MM.1S (cell line): ENCODE measurements around the gene VPS9D1.

ENCODE experiments used
- DNase-seq: peaks from one replicate; pipeline ENCODE4 v3.0.0-alpha.2; 2015
- H2AFZ ChIP-seq: fragments of 300-600 bp; sonication (generic); 2 replicates; pipeline ENCODE4 v1.6.0; 2016; ENCODE audit warnings: antibody characterized with exemption, low read length
- H3F3A ChIP-seq: fragments of 300-600 bp; sonication (generic); 2 replicates; pipeline ENCODE4 v1.6.1; 2016; ENCODE audit warnings: mild to moderate bottlenecking, antibody characterized with exemption, low read length, moderate library complexity, mixed read lengths; ENCODE audit not compliant: insufficient read depth
- H3K27ac ChIP-seq: fragments of 300-600 bp; sonication (generic); 2 replicates; pipeline ENCODE4 v1.5.1; 2016; ENCODE audit warnings: mild to moderate bottlenecking, low read length
- H3K27me3 ChIP-seq: fragments of 300-600 bp; sonication (generic); replicated peaks from 2 replicates; pipeline ENCODE4 v1.6.0; 2016; ENCODE audit warnings: low read length; ENCODE audit not compliant: insufficient read depth
- H3K36me3 ChIP-seq: fragments of 300-600 bp; sonication (generic); replicated peaks from 2 replicates; pipeline ENCODE4 v1.6.1; 2016; ENCODE audit warnings: mild to moderate bottlenecking, low read length, mixed read lengths; ENCODE audit not compliant: insufficient read depth
- H3K4me1 ChIP-seq: fragments of 300-600 bp; sonication (generic); 2 replicates; pipeline ENCODE4 v1.6.1; 2016; ENCODE audit warnings: low read length, mixed read lengths
- H3K4me2 ChIP-seq: fragments of 300-600 bp; sonication (generic); 2 replicates; pipeline ENCODE4 v1.6.0; 2016; ENCODE audit warnings: low read depth, low read length
- H3K4me3 ChIP-seq: fragments of 300-600 bp; sonication (generic); 2 replicates; pipeline ENCODE4 v1.5.1; 2016; ENCODE audit warnings: low read length, mixed read lengths
- H3K79me2 ChIP-seq: fragments of 300-600 bp; sonication (generic); 2 replicates; pipeline ENCODE4 v1.6.1; 2016; ENCODE audit warnings: mixed run types, low read length, mixed read lengths
- H3K9ac ChIP-seq: fragments of 300-600 bp; sonication (generic); 2 replicates; pipeline ENCODE4 v1.6.1; 2016; ENCODE audit warnings: low read length, mixed read lengths
- H3K9me2 ChIP-seq: fragments of 300-600 bp; sonication (generic); replicated peaks from 2 replicates; pipeline ENCODE4 v1.6.1; 2016; ENCODE audit warnings: mild to moderate bottlenecking, low read length, mixed read lengths; ENCODE audit not compliant: insufficient read depth
- H3K9me3 ChIP-seq: fragments of 300-600 bp; sonication (generic); replicated peaks from 2 replicates; pipeline ENCODE4 v1.6.1; 2016; ENCODE audit warnings: mild to moderate bottlenecking, low read length, mixed read lengths; ENCODE audit not compliant: insufficient read depth
- H4K20me1 ChIP-seq: fragments of 300-600 bp; sonication (generic); 2 replicates; pipeline ENCODE4 v1.6.1; 2016; ENCODE audit warnings: mild to moderate bottlenecking, low read length, moderate library complexity, mixed read lengths; ENCODE audit not compliant: insufficient read depth
- EZH2 ChIP-seq: fragments of 300-600 bp; sonication (generic); optimal IDR thresholded peaks from 2 replicates; pipeline ENCODE3; 2017; ENCODE audit warnings: low read depth, mild to moderate bottlenecking, antibody characterized with exemption, low read length, mixed read lengths
- EZH2phosphoT487 ChIP-seq: fragments of 300-600 bp; sonication (generic); IDR thresholded peaks from 2 replicates; pipeline ENCODE4 v1.6.1; 2018; ENCODE audit warnings: antibody characterized with exemption, low read length
- TF ChIP-seq, protein P1 (sequence below): fragments of 300-600 bp; sonication (generic); IDR thresholded peaks from 2 replicates; pipeline ENCODE4 v1.5.1; 2016; ENCODE audit warnings: antibody characterized with exemption, low read length, mixed read lengths

Gene VPS9D1

DNA sequence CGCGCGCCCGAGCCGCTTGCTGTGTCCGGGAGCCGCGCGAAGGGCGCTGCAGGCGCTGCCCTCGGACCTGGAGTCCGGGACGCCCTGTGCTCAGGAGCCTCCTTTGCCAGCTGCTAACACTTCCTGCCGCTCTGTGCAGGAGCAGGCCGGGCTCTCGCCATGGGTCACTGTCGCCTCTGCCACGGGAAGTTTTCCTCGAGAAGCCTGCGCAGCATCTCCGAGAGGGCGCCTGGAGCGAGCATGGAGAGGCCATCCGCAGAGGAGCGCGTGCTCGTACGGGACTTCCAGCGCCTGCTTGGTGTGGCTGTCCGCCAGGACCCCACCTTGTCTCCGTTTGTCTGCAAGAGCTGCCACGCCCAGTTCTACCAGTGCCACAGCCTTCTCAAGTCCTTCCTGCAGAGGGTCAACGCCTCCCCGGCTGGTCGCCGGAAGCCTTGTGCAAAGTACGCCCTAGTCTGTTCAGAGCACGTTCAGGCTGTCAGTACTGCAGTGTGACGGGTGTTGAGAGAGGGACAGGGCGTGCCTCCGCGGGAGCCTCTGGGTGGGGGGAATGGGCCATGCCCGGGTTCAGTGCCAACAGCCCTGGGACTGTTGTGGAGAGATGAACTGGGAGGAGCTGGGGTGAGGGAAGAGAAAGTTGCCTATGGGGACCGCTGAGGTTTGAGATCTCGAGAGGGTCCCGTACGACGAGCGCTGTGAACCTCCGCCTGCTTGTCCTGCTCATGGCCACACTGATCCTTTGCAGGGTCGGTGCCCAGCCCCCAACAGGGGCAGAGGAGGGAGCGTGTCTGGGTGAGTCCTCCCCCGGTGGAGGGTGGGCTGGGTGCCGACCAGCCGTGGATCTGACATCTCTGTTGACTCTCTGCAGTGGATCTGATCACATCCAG lies 1.9 kb upstream of the VPS9D1 start:
- no peaks in the 10 kb centered on the region for H3K27me3 ChIP-seq
- 0 out of 2 replicates have a peak, but pooled peaks cover 7% of the 10 kb centered on the region for H3K4me1 ChIP-seq
- H3F3A ChIP-seq = peaks cover 15% of the 10 kb centered on the region
- H3K9me3 ChIP-seq = no peaks in the 10 kb centered on the region
- no peaks in the 10 kb centered on the region for H4K20me1 ChIP-seq
- peak; percentile 71 for DNase-seq
- TF ChIP-seq EZH2phosphoT487 = no peak
- TF ChIP-seq, protein P1, sequence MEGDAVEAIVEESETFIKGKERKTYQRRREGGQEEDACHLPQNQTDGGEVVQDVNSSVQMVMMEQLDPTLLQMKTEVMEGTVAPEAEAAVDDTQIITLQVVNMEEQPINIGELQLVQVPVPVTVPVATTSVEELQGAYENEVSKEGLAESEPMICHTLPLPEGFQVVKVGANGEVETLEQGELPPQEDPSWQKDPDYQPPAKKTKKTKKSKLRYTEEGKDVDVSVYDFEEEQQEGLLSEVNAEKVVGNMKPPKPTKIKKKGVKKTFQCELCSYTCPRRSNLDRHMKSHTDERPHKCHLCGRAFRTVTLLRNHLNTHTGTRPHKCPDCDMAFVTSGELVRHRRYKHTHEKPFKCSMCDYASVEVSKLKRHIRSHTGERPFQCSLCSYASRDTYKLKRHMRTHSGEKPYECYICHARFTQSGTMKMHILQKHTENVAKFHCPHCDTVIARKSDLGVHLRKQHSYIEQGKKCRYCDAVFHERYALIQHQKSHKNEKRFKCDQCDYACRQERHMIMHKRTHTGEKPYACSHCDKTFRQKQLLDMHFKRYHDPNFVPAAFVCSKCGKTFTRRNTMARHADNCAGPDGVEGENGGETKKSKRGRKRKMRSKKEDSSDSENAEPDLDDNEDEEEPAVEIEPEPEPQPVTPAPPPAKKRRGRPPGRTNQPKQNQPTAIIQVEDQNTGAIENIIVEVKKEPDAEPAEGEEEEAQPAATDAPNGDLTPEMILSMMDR = no peak
- TF ChIP-seq EZH2 = no peak
- H3K9ac ChIP-seq = peak overlapping the region; percentile 69
- peak overlapping the region; percentile 92 for H3K4me2 ChIP-seq
- H3K9me2 ChIP-seq = no peaks in the 10 kb centered on the region
- H3K4me3 ChIP-seq = peak overlapping the region; percentile 76
- no peak overlapping the region for H2AFZ ChIP-seq
- H3K27ac ChIP-seq = peak overlapping the region; percentile 78; the same call in 1 of the 2 replicates
- H3K36me3 ChIP-seq = no peaks in the 10 kb centered on the region
- peaks cover 26% of the 10 kb centered on the region for H3K79me2 ChIP-seq

DNA sequence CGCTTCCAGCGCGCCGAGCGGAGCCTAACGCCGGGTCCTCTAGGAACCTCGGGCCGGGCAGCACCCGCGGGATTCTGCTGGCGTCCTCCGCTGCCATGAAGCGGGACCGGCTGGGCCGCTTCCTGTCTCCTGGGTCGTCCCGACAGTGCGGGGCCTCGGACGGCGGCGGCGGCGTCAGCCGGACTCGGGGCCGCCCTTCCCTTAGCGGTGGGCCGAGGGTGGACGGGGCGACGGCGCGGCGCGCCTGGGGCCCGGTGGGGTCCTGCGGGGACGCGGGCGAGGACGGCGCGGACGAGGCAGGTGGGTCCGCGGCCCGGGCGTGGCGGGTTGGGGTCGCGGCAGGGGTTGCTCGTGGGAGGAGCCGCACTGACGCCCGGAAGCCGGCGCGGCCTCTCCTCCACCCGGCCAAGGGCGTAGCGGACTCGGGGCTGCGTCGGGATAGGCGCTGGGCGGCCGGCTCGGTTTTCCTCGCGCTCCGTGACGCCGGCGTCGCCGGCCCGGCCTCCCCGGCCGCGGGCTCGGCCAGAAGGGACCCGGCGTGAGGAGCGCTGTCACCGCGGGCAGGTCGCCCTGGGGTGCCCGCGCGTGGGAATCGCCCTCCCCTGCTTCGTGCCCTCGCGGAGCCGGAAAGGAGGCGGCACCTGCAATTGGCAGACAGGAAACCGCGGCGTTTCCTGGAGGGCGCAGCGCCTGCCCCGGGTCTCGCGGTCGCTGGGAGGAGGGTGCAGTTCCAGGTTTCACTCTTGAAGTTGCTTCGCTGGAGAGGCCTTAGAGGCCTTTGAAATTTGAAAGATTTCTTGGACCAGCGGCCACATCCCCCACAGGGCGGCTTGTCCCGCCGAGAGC lies 1.1 kb upstream of the VPS9D1 start:
- H3K79me2 ChIP-seq = peaks cover 26% of the 10 kb centered on the region
- peak overlapping the region; percentile 92 for H3K4me2 ChIP-seq
- H3K9ac ChIP-seq = peak overlapping the region; percentile 69
- TF ChIP-seq EZH2 (no peak), EZH2phosphoT487 (no peak)
- TF ChIP-seq, protein P1 = no peak
- no peaks in the 10 kb centered on the region for H3K9me3 ChIP-seq
- H2AFZ ChIP-seq = no peak overlapping the region
- H3K36me3 ChIP-seq = no peaks in the 10 kb centered on the region
- 0 out of 2 replicates have a peak, but pooled peaks cover 7% of the 10 kb centered on the region for H3K4me1 ChIP-seq
- peaks cover 15% of the 10 kb centered on the region for H3F3A ChIP-seq
- no peaks in the 10 kb centered on the region for H4K20me1 ChIP-seq
- peak; percentile 81 for DNase-seq
- H3K4me3 ChIP-seq = peak overlapping the region; percentile 76
- no peaks in the 10 kb centered on the region for H3K9me2 ChIP-seq
- H3K27ac ChIP-seq = peak overlapping the region; percentile 78; the same call in 1 of the 2 replicates
- H3K27me3 ChIP-seq = no peaks in the 10 kb centered on the region

DNA sequence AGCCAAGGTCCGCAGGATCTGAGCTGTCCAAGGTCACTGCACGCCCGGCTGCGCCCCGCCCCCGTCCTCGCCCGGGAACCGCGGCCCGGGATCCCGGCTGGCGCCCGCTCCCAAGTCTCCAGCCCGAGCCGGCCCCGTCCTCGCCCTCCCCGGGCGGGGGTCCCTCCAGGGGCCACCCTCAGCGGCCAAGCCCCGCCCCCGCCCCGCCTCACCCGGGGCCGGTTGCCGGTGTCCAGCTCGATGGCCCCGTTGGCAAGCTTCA lies 216 bp downstream of the VPS9D1 start:
- H4K20me1 ChIP-seq = no peaks in the 10 kb centered on the region
- H3F3A ChIP-seq = peaks cover 15% of the 10 kb centered on the region
- TF ChIP-seq EZH2phosphoT487 (no peak), EZH2 (no peak)
- TF ChIP-seq, protein P1 = no peak
- H3K27ac ChIP-seq = peak overlapping the region; percentile 10; the same call in 1 of the 2 replicates
- no peaks in the 10 kb centered on the region for H3K36me3 ChIP-seq
- H3K9me2 ChIP-seq = no peaks in the 10 kb centered on the region
- H3K79me2 ChIP-seq = peaks cover 26% of the 10 kb centered on the region
- H3K9ac ChIP-seq = peak overlapping the region; percentile 42; the same call in 1 of the 2 replicates
- no peak for DNase-seq
- peak overlapping the region; percentile 76 for H3K4me3 ChIP-seq
- no peak overlapping the region for H2AFZ ChIP-seq
- no peaks in the 10 kb centered on the region for H3K9me3 ChIP-seq
- H3K4me2 ChIP-seq = peak overlapping the region; percentile 59; the same call in 1 of the 2 replicates
- 0 out of 2 replicates have a peak, but pooled peaks cover 7% of the 10 kb centered on the region for H3K4me1 ChIP-seq
- no peaks in the 10 kb centered on the region for H3K27me3 ChIP-seq
